Measurements from ENCODE around the gene DLL3. TPM values are rescaled to one million over a fixed set of nuclear protein-coding genes. Genes with fewer than 3 reads are reported as not detected.

Gene DLL3
- polyA plus RNA-seq, 2 of the 4 experiments (the other 2 are of a cell fraction) = 6.7 to 6.8 TPM

- peak in 1 of 2 experiments; percentile 17; a peak in 2 of 6 replicates for ATAC-seq
- WGBS (ENCODE audit: missing lambda C conversion rate) = 31% methylated on average over 8 of the region's 8 CpGs
- CTCF ChIA-PET = interaction anchor here (0.6 to 25.5 kb wide), 9 partner anchors 13 to 940 kb away, joined by 3 to 585 read pairs (median 4); partner anchors contain the start of gene EID2B
Measured at GRCh38 chr19:39546599-39546998, 47.9 kb downstream of the DLL3 start.

GRCh38 chr19:39550197-39550596 is 51.5 kb downstream of the DLL3 start:
- TF ChIP-seq RCOR1 (IDR thresholded peaks at IDR 0.05; ENCODE audit: low read depth, low read length) (no peak), RFX5 (IDR thresholded peaks at IDR 0.05) (no peak), ZNF302 (CRISPR knock-in tag; IDR thresholded peaks at IDR 0.05) (no peak), KDM1A (IDR thresholded peaks at IDR 0.05; ENCODE audit: low read depth) (no peak)
- ATAC-seq = no peak
- ChIA-PET CTCF (interaction anchor here (0.7 to 25.5 kb wide), 26 partner anchors 9 to 685 kb away, joined by 3 to 585 read pairs (median 8); partner anchors contain the start of genes EID2 and EID2B), POLR2A (no interaction called here)
- Histone ChIP-seq H3K4me3 (no peak overlapping the region), H3K4me2 (no peak overlapping the region), H3K27ac (no peak overlapping the region), H3K9me3 (no peaks in the 10 kb centered on the region), H3K4me1 (no peaks in the 10 kb centered on the region)
- WGBS (ENCODE audit: missing lambda C conversion rate) = 62% methylated on average over 5 of the region's 5 CpGs
- DNase-seq (ENCODE audit: low read depth in 1 of 2, low spot score in 1 of 2) = no peak
- peak; percentile 18 for FAIRE-seq

More at GRCh38 chr19:39546599-39546998, 47.9 kb downstream of the DLL3 start:
- Histone ChIP-seq H3K4me1 (no peaks in the 10 kb centered on the region), H3K9me3 (no peaks in the 10 kb centered on the region), H3K27ac (no peak overlapping the region), H3K4me3 (no peak overlapping the region), H3K4me2 (no peak overlapping the region)
- FAIRE-seq (peak; percentile 94), DNase-seq (ENCODE audit: low read depth in 1 of 2, low spot score in 1 of 2) (peak in 1 of 2 experiments; percentile 45)
- POLR2A ChIA-PET = interaction anchor here (0.7 to 0.8 kb wide), 2 partner anchors 111 to 288 kb away, joined by 3 read pairs; partner anchors contain the start of genes DYRK1B and RPS16
- TF ChIP-seq BHLHE40 (IDR thresholded peaks at IDR 0.05; ENCODE audit: low read depth, low read length) (no peak), NPAS2 (CRISPR knock-in tag; IDR thresholded peaks at IDR 0.05; ENCODE audit: borderline replicate concordance) (no peak), NFE2L2 (conservative IDR thresholded peaks at IDR 0.05; ENCODE audit: low read length) (no peak), MAX (IDR thresholded peaks at IDR 0.05) (no peak), RFX5 (IDR thresholded peaks at IDR 0.05) (no peak), CHD2 (IDR thresholded peaks at IDR 0.05; ENCODE audit: low read length, partially characterized antibody) (no peak), FOSL2 (IDR thresholded peaks at IDR 0.05) (no peak), FOSL2 (CRISPR knock-in tag; IDR thresholded peaks at IDR 0.05) (no peak), FOXS1 (CRISPR knock-in tag; IDR thresholded peaks at IDR 0.05) (no peak), MAFK (IDR thresholded peaks at IDR 0.05; ENCODE audit: partially characterized antibody) (no peak), HOXB5 (CRISPR knock-in tag; IDR thresholded peaks at IDR 0.05) (no peak), HOXA7 (CRISPR knock-in tag; IDR thresholded peaks at IDR 0.05) (no peak), MYC (IDR thresholded peaks at IDR 0.05; ENCODE audit: borderline replicate concordance, low read length) (no peak), ATOH8 (CRISPR knock-in tag; IDR thresholded peaks at IDR 0.05; ENCODE audit: low read depth) (no peak), NR3C1 (IDR thresholded peaks at IDR 0.05) (no peak), RCOR1 (IDR thresholded peaks at IDR 0.05; ENCODE audit: low read depth, low read length) (no peak), RARB (CRISPR knock-in tag; IDR thresholded peaks at IDR 0.05) (no peak), JUN (IDR thresholded peaks at IDR 0.05) (no peak), EHF (CRISPR knock-in tag; IDR thresholded peaks at IDR 0.05) (no peak), MAZ (IDR thresholded peaks at IDR 0.05; ENCODE audit: borderline replicate concordance, low read depth, low read length) (no peak), TFCP2L1 (CRISPR knock-in tag; IDR thresholded peaks at IDR 0.05) (no peak)

GRCh38 chr19:39553082-39553652 is 54.4 kb downstream of the DLL3 start:
- ATAC-seq (no peak), DNase-seq (ENCODE audit: low read depth in 1 of 2, low spot score in 1 of 2) (no peak), FAIRE-seq (no peak)
- TF ChIP-seq MAFK (IDR thresholded peaks at IDR 0.05; ENCODE audit: partially characterized antibody) (no peak), JUN (IDR thresholded peaks at IDR 0.05) (no peak), ESRRA (IDR thresholded peaks at IDR 0.05; ENCODE audit: borderline replicate concordance, low read length) (no peak), ZSCAN20 (CRISPR knock-in tag; IDR thresholded peaks at IDR 0.05) (no peak), RAD21 (conservative IDR thresholded peaks at IDR 0.05 in 1 of 2, IDR thresholded peaks at IDR 0.05 in 1 of 2) (no peak), ZNF302 (CRISPR knock-in tag; IDR thresholded peaks at IDR 0.05) (no peak), KDM5A (IDR thresholded peaks at IDR 0.05) (no peak), FOSB (CRISPR knock-in tag; IDR thresholded peaks at IDR 0.05) (no peak), HMGXB4 (CRISPR knock-in tag; IDR thresholded peaks at IDR 0.05; ENCODE audit: borderline replicate concordance) (no peak), MYC (IDR thresholded peaks at IDR 0.05; ENCODE audit: borderline replicate concordance, low read length) (no peak), GATA3 (IDR thresholded peaks at IDR 0.05; ENCODE audit: borderline replicate concordance) (no peak), HOXB5 (CRISPR knock-in tag; IDR thresholded peaks at IDR 0.05) (no peak), HDAC2 (IDR thresholded peaks at IDR 0.05) (no peak)
- ChIA-PET POLR2A (interaction anchor here (1.7 kb wide), 1 partner anchor 117 kb away, joined by 3 read pairs; the partner anchor contains the start of gene RPS16), CTCF (interaction anchor here (0.9 to 25.5 kb wide), 18 partner anchors 10 to 147 kb away, joined by 3 to 585 read pairs (median 4); partner anchors contain the start of genes EID2 and EID2B)
- Histone ChIP-seq H3K4me1 (no peaks in the 10 kb centered on the region), H3K4me3 (no peak overlapping the region), H3K9me3 (no peaks in the 10 kb centered on the region), H3K4me2 (no peak overlapping the region), H3K27ac (no peak overlapping the region)
- 34% methylated on average over 7 of the region's 7 CpGs for WGBS (ENCODE audit: missing lambda C conversion rate)
